ENCODE measurements around the gene CBFA2T3.

Gene CBFA2T3

GRCh38 chr16:88840600-88841215, 136.3 kb downstream of the CBFA2T3 start:
- H3K27me3 ChIP-seq (ENCODE audit: insufficient read depth, low read length, poor library complexity, severe bottlenecking): no peaks in the 10 kb centered on the region
- H3K4me2 ChIP-seq (ENCODE audit: low read depth, low read length, poor library complexity, severe bottlenecking): no peak overlapping the region
- H3K36me3 ChIP-seq (ENCODE audit: insufficient read depth, low read length): no peaks in the 10 kb centered on the region
- H4K20me1 ChIP-seq (ENCODE audit: insufficient read depth, low read length, poor library complexity, severe bottlenecking): no peaks in the 10 kb centered on the region
- H3K4me3 ChIP-seq (ENCODE audit: low read length, poor library complexity, severe bottlenecking): no peak overlapping the region
- no peaks in the 10 kb centered on the region for H3K9me3 ChIP-seq (ENCODE audit: insufficient read depth, low read depth, low read length)
- no peak overlapping the region for H2AFZ ChIP-seq (ENCODE audit: low read length)
- H3K9ac ChIP-seq (ENCODE audit: low read depth, low read length, poor library complexity, severe bottlenecking): no peak overlapping the region
- no peaks in the 10 kb centered on the region for H3F3A ChIP-seq (ENCODE audit: low read depth)
- H3K79me2 ChIP-seq (ENCODE audit: insufficient read depth, low read length): no peaks in the 10 kb centered on the region
- H3K4me1 ChIP-seq (ENCODE audit: insufficient read depth, low read length, poor library complexity, severe bottlenecking): no peaks in the 10 kb centered on the region
- TF ChIP-seq EZH2phosphoT487 (IDR thresholded peaks at IDR 0.05; ENCODE audit: borderline replicate concordance) (no peak), CTCF (conservative IDR thresholded peaks at IDR 0.05; ENCODE audit: low read length) (no peak)
- no peaks in the 10 kb centered on the region for H3K9me2 ChIP-seq (replicated peaks; ENCODE audit: low read depth, low read length)

- no peaks in the 10 kb centered on the region for H3K9me3 ChIP-seq (ENCODE audit: insufficient read depth, low read depth, low read length)
- H4K20me1 ChIP-seq (ENCODE audit: insufficient read depth, low read length, poor library complexity, severe bottlenecking): no peaks in the 10 kb centered on the region
- no peaks in the 10 kb centered on the region for H3K4me1 ChIP-seq (ENCODE audit: insufficient read depth, low read length, poor library complexity, severe bottlenecking)
- H3K79me2 ChIP-seq (ENCODE audit: insufficient read depth, low read length): no peaks in the 10 kb centered on the region
- H3K9ac ChIP-seq (ENCODE audit: low read depth, low read length, poor library complexity, severe bottlenecking): no peak overlapping the region
- no peak overlapping the region for H3K4me2 ChIP-seq (ENCODE audit: low read depth, low read length, poor library complexity, severe bottlenecking)
- H3K4me3 ChIP-seq (ENCODE audit: low read length, poor library complexity, severe bottlenecking): no peak overlapping the region
- no peak for TF ChIP-seq CTCF (conservative IDR thresholded peaks at IDR 0.05; ENCODE audit: low read length)
- no peak for TF ChIP-seq EZH2phosphoT487 (IDR thresholded peaks at IDR 0.05; ENCODE audit: borderline replicate concordance)
- no peaks in the 10 kb centered on the region for H3K9me2 ChIP-seq (replicated peaks; ENCODE audit: low read depth, low read length)
- H3K36me3 ChIP-seq (ENCODE audit: insufficient read depth, low read length): no peaks in the 10 kb centered on the region
- no peaks in the 10 kb centered on the region for H3K27me3 ChIP-seq (ENCODE audit: insufficient read depth, low read length, poor library complexity, severe bottlenecking)
- no peak overlapping the region for H2AFZ ChIP-seq (ENCODE audit: low read length)
- H3F3A ChIP-seq (ENCODE audit: low read depth): no peaks in the 10 kb centered on the region
Measured at GRCh38 chr16:88839745-88840599, 137.0 kb downstream of the CBFA2T3 start.

GRCh38 chr16:88839026-88839529, 137.9 kb downstream of the CBFA2T3 start:
- H2AFZ ChIP-seq (ENCODE audit: low read length): no peak overlapping the region
- no peaks in the 10 kb centered on the region for H3K36me3 ChIP-seq (ENCODE audit: insufficient read depth, low read length)
- no peaks in the 10 kb centered on the region for H3K9me2 ChIP-seq (replicated peaks; ENCODE audit: low read depth, low read length)
- H3K4me1 ChIP-seq (ENCODE audit: insufficient read depth, low read length, poor library complexity, severe bottlenecking): no peaks in the 10 kb centered on the region
- H3K79me2 ChIP-seq (ENCODE audit: insufficient read depth, low read length): no peaks in the 10 kb centered on the region
- no peaks in the 10 kb centered on the region for H4K20me1 ChIP-seq (ENCODE audit: insufficient read depth, low read length, poor library complexity, severe bottlenecking)
- H3K27me3 ChIP-seq (ENCODE audit: insufficient read depth, low read length, poor library complexity, severe bottlenecking): no peaks in the 10 kb centered on the region
- no peak overlapping the region for H3K9ac ChIP-seq (ENCODE audit: low read depth, low read length, poor library complexity, severe bottlenecking)
- no peaks in the 10 kb centered on the region for H3F3A ChIP-seq (ENCODE audit: low read depth)
- TF ChIP-seq CTCF (conservative IDR thresholded peaks at IDR 0.05; ENCODE audit: low read length) (no peak; the same call in 1 of the 2 replicates), EZH2phosphoT487 (IDR thresholded peaks at IDR 0.05; ENCODE audit: borderline replicate concordance) (no peak)
- no peaks in the 10 kb centered on the region for H3K9me3 ChIP-seq (ENCODE audit: insufficient read depth, low read depth, low read length)
- H3K4me3 ChIP-seq (ENCODE audit: low read length, poor library complexity, severe bottlenecking): no peak overlapping the region
- no peak overlapping the region for H3K4me2 ChIP-seq (ENCODE audit: low read depth, low read length, poor library complexity, severe bottlenecking)

All from Loucy (cell line).